ENCODE results near the gene AACS. TPM values are rescaled to one million over a fixed set of nuclear protein-coding genes. Genes with fewer than 3 reads are reported as not detected.

The AACS gene
- total RNA-seq, 8 experiments from 2014 or later, result 12.0 to 38.3 (median 15.8) TPM

- 45 to 100% (median 90%) methylated on average over 1 to 6 of the region's 14 CpGs; no CpG with 5 or more reads in 5 of the 10 experiments for whole genome bisulfite sequencing, 10 experiments
- Histone ChIP-seq H3K27ac (no peak overlapping the region), H3K4me3 (no peak overlapping the region), H3K4me1 (replicated peaks in 1 of 2) (peaks cover 0 to under 1% of the 10 kb centered on the region in 2 donors)
- in situ Hi-C loops (cut with MboI; ENCODE audit: low pct_unique_long_range_greater_than_20kb in 2 of 9, low sequenced_read_pairs in 9 of 9, unreplicated experiment in 9 of 9), result no loop called here
- no peak for ATAC-seq (replicated peaks in 6 of 8)
Observed at GRCh38 chr12:125122668-125123067, 57.4 kb downstream of the AACS start.

GRCh38 chr12:125124320-125124966 lies 59.2 kb downstream of the AACS start:
- in situ Hi-C loops (cut with MboI; ENCODE audit: low pct_unique_long_range_greater_than_20kb in 2 of 9, low sequenced_read_pairs in 9 of 9, unreplicated experiment in 9 of 9), result no loop called here
- Histone ChIP-seq H3K4me1 (replicated peaks in 1 of 2) (peaks cover 9 to 17% of the 10 kb centered on the region in 2 donors), H3K27ac (no peak overlapping the region), H3K4me3 (no peak overlapping the region)
- ATAC-seq (replicated peaks in 6 of 8), result no peak
- WGBS, 10 experiments, result 80 to 100% (median 95%) methylated on average over 1 to 7 of the region's 11 CpGs; no CpG with 5 or more reads in 3 of the 10 experiments

- WGBS, 10 experiments, result 100% methylated on average over 1 of the region's 4 CpGs; no CpG with 5 or more reads in 8 of the 10 experiments
- H3K4me1 ChIP-seq (replicated peaks in 1 of 2), result peaks cover 10 to 21% of the 10 kb centered on the region in 2 donors
- in situ Hi-C loops (cut with MboI; ENCODE audit: low pct_unique_long_range_greater_than_20kb in 2 of 9, low sequenced_read_pairs in 9 of 9, unreplicated experiment in 9 of 9), result no loop called here
- H3K27ac ChIP-seq, result no peak overlapping the region
- ATAC-seq (replicated peaks in 6 of 8), result no peak
- no peak overlapping the region for H3K4me3 ChIP-seq
Observed at GRCh38 chr12:125125271-125125670, 60.0 kb downstream of the AACS start.

- peak overlapping the region in 1 of 2 donors; percentile 44 for H3K27ac ChIP-seq
- peak in 7 of 8 experiments; percentile 10 to 87 (median 63) for ATAC-seq (replicated peaks in 6 of 8)
- in situ Hi-C loops (cut with MboI; ENCODE audit: low pct_unique_long_range_greater_than_20kb in 2 of 9, low sequenced_read_pairs in 9 of 9, unreplicated experiment in 9 of 9), result no loop called here
- no peak overlapping the region for H3K4me3 ChIP-seq
- 28 to 90% (median 77%) methylated on average over 1 to 12 of the region's 18 CpGs; no CpG with 5 or more reads in 1 of the 10 experiments for WGBS, 10 experiments
- peaks cover 10 to 21% of the 10 kb centered on the region in 2 donors for H3K4me1 ChIP-seq (replicated peaks in 1 of 2)
Observed at GRCh38 chr12:125128439-125129178, 63.4 kb downstream of the AACS start.

- H3K27ac ChIP-seq, result no peak overlapping the region
- in situ Hi-C loops (cut with MboI; ENCODE audit: low pct_unique_long_range_greater_than_20kb in 2 of 9, low sequenced_read_pairs in 9 of 9, unreplicated experiment in 9 of 9), result no loop called here
Observed at GRCh38 chr12:125129179-125129571, 63.9 kb downstream of the AACS start.

GRCh38 chr12:125129591-125130255 lies 64.5 kb downstream of the AACS start:
- 62 to 100% (median 90%) methylated on average over 1 to 12 of the region's 18 CpGs; no CpG with 5 or more reads in 1 of the 10 experiments for WGBS, 10 experiments
- Histone ChIP-seq H3K4me1 (replicated peaks in 1 of 2) (peaks cover 10 to 21% of the 10 kb centered on the region in 2 donors), H3K4me3 (no peak overlapping the region), H3K27ac (no peak overlapping the region)
- in situ Hi-C loops (cut with MboI; ENCODE audit: low pct_unique_long_range_greater_than_20kb in 2 of 9, low sequenced_read_pairs in 9 of 9, unreplicated experiment in 9 of 9), result no loop called here
- peak in 1 of 8 experiments; percentile 39 for ATAC-seq (replicated peaks in 6 of 8)

More at GRCh38 chr12:125129179-125129571, 63.9 kb downstream of the AACS start:
- ATAC-seq (replicated peaks in 6 of 8), result peak in 5 of 8 experiments; percentile 8 to 48 (median 37)
- peaks cover 10 to 21% of the 10 kb centered on the region in 2 donors for H3K4me1 ChIP-seq (replicated peaks in 1 of 2)
- no peak overlapping the region for H3K4me3 ChIP-seq
- WGBS, 10 experiments, result 8 to 96% (median 93%) methylated on average over 2 to 7 of the region's 10 CpGs; no CpG with 5 or more reads in 5 of the 10 experiments

- in situ Hi-C loops (cut with MboI; ENCODE audit: low pct_unique_long_range_greater_than_20kb in 2 of 9, low sequenced_read_pairs in 9 of 9, unreplicated experiment in 9 of 9), result no loop called here
- H3K27ac ChIP-seq, result no peak overlapping the region
- 76 to 100% (median 89%) methylated on average over 3 to 8 of the region's 8 CpGs; no CpG with 5 or more reads in 1 of the 10 experiments for WGBS, 10 experiments
- no peak for ATAC-seq (replicated peaks in 6 of 8)
- no peak overlapping the region for H3K4me3 ChIP-seq
- peaks cover 10 to 21% of the 10 kb centered on the region in 2 donors for H3K4me1 ChIP-seq (replicated peaks in 1 of 2)
Observed at GRCh38 chr12:125131958-125132357, 66.7 kb downstream of the AACS start.

GRCh38 chr12:125132698-125133400 lies 67.6 kb downstream of the AACS start:
- no peak overlapping the region for H3K4me3 ChIP-seq
- H3K27ac ChIP-seq, result no peak overlapping the region
- in situ Hi-C loops (cut with MboI; ENCODE audit: low pct_unique_long_range_greater_than_20kb in 2 of 9, low sequenced_read_pairs in 9 of 9, unreplicated experiment in 9 of 9), result no loop called here
- ATAC-seq (replicated peaks in 6 of 8), result peak in 1 of 8 experiments; percentile 35
- 76 to 93% (median 89%) methylated on average over 3 to 12 of the region's 16 CpGs; no CpG with 5 or more reads in 5 of the 10 experiments for WGBS, 10 experiments
- peaks cover 10 to 18% of the 10 kb centered on the region in 2 donors for H3K4me1 ChIP-seq (replicated peaks in 1 of 2)

GRCh38 chr12:125133616-125134015 lies 68.4 kb downstream of the AACS start:
- in situ Hi-C loops (cut with MboI; ENCODE audit: low pct_unique_long_range_greater_than_20kb in 2 of 9, low sequenced_read_pairs in 9 of 9, unreplicated experiment in 9 of 9), result no loop called here
- WGBS, 10 experiments, result 40 to 94% (median 86%) methylated on average over 1 to 8 of the region's 12 CpGs; no CpG with 5 or more reads in 6 of the 10 experiments
- Histone ChIP-seq H3K4me3 (no peak overlapping the region), H3K27ac (no peak overlapping the region), H3K4me1 (replicated peaks in 1 of 2) (peaks cover 6 to 12% of the 10 kb centered on the region in 2 donors)
- ATAC-seq (replicated peaks in 6 of 8), result no peak

GRCh38 chr12:125134576-125134975 lies 69.3 kb downstream of the AACS start:
- 89 to 100% (median 100%) methylated on average over 2 to 6 of the region's 14 CpGs; no CpG with 5 or more reads in 6 of the 10 experiments for WGBS, 10 experiments
- Histone ChIP-seq H3K4me1 (replicated peaks in 1 of 2) (peaks cover 0 to 2% of the 10 kb centered on the region in 2 donors), H3K4me3 (no peak overlapping the region), H3K27ac (no peak overlapping the region)
- in situ Hi-C loops (cut with MboI; ENCODE audit: low pct_unique_long_range_greater_than_20kb in 2 of 9, low sequenced_read_pairs in 9 of 9, unreplicated experiment in 9 of 9), result no loop called here
- ATAC-seq (replicated peaks in 6 of 8), result no peak

- H3K4me3 ChIP-seq, result no peak overlapping the region
- WGBS, 10 experiments, result 83 to 100% (median 95%) methylated on average over 1 to 3 of the region's 8 CpGs; no CpG with 5 or more reads in 4 of the 10 experiments
- H3K27ac ChIP-seq, result no peak overlapping the region
- no peaks in the 10 kb centered on the region for H3K4me1 ChIP-seq (replicated peaks in 1 of 2)
- in situ Hi-C loops (cut with MboI; ENCODE audit: low pct_unique_long_range_greater_than_20kb in 2 of 9, low sequenced_read_pairs in 9 of 9, unreplicated experiment in 9 of 9), result no loop called here
- no peak for ATAC-seq (replicated peaks in 6 of 8)
Observed at GRCh38 chr12:125135906-125136305, 70.7 kb downstream of the AACS start.

- peak in 1 of 8 experiments; percentile 41 for ATAC-seq (replicated peaks in 6 of 8)
- in situ Hi-C loops (cut with MboI; ENCODE audit: low pct_unique_long_range_greater_than_20kb in 2 of 9, low sequenced_read_pairs in 9 of 9, unreplicated experiment in 9 of 9), result no loop called here
- 55 to 100% (median 78%) methylated on average over 1 to 9 of the region's 19 CpGs; no CpG with 5 or more reads in 2 of the 10 experiments for WGBS, 10 experiments
- no peak overlapping the region for H3K27ac ChIP-seq
- H3K4me3 ChIP-seq, result no peak overlapping the region
- no peaks in the 10 kb centered on the region for H3K4me1 ChIP-seq (replicated peaks in 1 of 2)
Observed at GRCh38 chr12:125136702-125137101, 71.5 kb downstream of the AACS start.

All from motor neuron (in vitro differentiated cells).